ENCODE results near the gene CREB5. TPM values are rescaled to one million over a fixed set of nuclear protein-coding genes. Genes with fewer than 3 reads are reported as not detected.

The CREB5 gene
- total and polyA plus RNA-seq, 9 donors = 0.71 to 15.0 (median 2.7) TPM

DNA sequence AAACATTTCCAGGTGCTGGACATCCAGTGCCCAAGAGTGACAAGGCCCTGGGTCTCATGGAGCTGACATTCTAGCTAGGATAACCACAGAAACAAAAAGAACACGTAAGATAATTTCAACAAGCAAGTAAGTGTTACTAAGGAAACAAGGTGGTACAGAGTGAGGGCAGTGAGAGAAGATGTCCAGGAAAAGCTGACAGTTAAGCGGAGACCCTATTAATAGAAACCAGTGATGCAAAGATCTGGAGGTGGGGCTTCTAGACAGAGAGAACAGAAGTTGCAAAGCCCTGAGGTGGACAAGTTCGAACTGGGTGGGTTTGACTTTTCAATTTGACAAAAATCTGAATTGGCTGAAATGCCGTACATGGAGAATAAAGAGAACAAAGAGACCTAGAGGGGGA, 449.5 kb downstream of the CREB5 start:
- DNase-seq = no peak
- WGBS, 3 donors = 93 to 95% (median 94%) methylated on average over 4 of the region's 4 CpGs
- no peak overlapping the region for H3K4me3 ChIP-seq
- no peaks in the 10 kb centered on the region for H3K9me3 ChIP-seq
- H3K36me3 ChIP-seq = no peaks in the 10 kb centered on the region
- no peak overlapping the region for H3K27ac ChIP-seq
- TF ChIP-seq CTCF (IDR thresholded peaks at IDR 0.05) (no peak), POLR2A (IDR thresholded peaks at IDR 0.05) (no peak), EP300 (IDR thresholded peaks at IDR 0.05) (no peak)
- intact Hi-C loops (cut with DNase I) = loop anchor here in 1 of 4 donors (5.0 kb wide), 1 partner anchor 470 kb away; no protein-coding TSS in a partner anchor
- no peaks in the 10 kb centered on the region for H3K4me1 ChIP-seq (ENCODE audit: insufficient read depth)
- no peaks in the 10 kb centered on the region for H3K27me3 ChIP-seq

DNA sequence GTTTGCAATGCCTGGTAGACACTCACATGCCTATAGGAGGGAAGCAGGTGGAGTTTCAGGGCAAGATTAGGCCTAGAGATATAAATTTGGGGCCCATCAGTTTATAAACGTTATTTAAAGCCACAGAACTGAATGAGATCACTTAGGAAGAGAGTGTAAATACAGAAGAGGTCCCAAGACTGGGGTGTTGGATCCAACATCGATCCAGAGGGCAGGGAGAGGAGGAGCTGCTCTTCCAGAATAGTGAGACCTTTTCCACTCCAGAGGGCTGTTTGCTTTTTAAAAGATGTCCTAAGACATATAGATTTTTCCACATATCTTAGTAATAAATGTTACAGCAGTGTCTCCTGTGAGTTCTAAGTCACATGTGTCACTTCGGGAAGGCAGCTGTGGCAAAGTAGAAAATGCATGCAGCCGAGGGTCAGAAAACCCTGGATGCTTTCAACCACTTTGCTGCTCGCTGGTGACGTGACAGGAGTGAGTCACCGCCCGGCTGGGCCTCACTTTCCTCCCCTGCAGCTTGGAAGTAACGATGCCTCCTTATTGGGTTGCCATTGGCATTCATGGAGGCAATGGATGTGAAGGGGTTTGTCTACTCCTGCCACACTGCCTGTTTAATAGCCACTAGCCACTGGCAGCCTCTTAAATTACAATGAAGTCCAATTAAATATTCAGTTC, 450.4 kb downstream of the CREB5 start:
- H3K36me3 ChIP-seq = no peaks in the 10 kb centered on the region
- no peak overlapping the region for H3K4me3 ChIP-seq
- no peak for DNase-seq
- H3K9me3 ChIP-seq = no peaks in the 10 kb centered on the region
- H3K4me1 ChIP-seq (ENCODE audit: insufficient read depth) = no peaks in the 10 kb centered on the region
- 88 to 89% (median 88%) methylated on average over 9 of the region's 9 CpGs for WGBS, 3 donors
- H3K27ac ChIP-seq = no peak overlapping the region
- no peaks in the 10 kb centered on the region for H3K27me3 ChIP-seq
- no peak for TF ChIP-seq EP300 (IDR thresholded peaks at IDR 0.05)
- TF ChIP-seq CTCF (IDR thresholded peaks at IDR 0.05) = no peak
- TF ChIP-seq POLR2A (IDR thresholded peaks at IDR 0.05) = no peak
- intact Hi-C loops (cut with DNase I) = loop anchor here in 1 of 4 donors (5.0 kb wide), 1 partner anchor 470 kb away; no protein-coding TSS in a partner anchor

DNA sequence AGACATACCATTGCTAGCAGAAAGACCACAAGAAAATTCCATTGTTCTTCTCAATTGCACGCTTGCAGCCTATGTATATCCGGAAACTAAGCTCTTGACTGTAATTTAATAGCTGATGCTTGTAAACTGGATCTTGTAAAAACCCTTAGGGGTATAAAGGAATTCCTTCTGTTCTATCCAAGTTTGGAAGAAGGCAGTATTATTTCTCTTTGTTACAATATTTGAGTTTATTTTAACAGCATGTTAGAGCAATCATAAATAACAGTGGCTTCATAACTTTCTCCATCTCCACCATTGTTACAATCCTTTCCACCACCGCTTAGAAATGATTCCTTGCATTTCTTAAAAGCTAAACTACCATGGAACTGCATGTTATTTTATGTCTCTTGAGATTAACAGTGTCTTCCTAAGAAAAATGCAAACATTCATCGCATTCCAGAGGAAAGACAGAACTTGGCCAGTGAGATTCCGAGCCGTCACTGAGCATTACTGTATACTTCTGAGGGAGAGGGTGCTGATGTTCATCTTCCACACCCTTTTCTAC, 453.4 kb downstream of the CREB5 start:
- Histone ChIP-seq H3K4me1 (ENCODE audit: insufficient read depth) (no peaks in the 10 kb centered on the region), H3K9me3 (no peaks in the 10 kb centered on the region), H3K27me3 (no peaks in the 10 kb centered on the region), H3K27ac (no peak overlapping the region), H3K4me3 (no peak overlapping the region), H3K36me3 (no peaks in the 10 kb centered on the region)
- no peak for TF ChIP-seq CTCF (IDR thresholded peaks at IDR 0.05)
- no peak for TF ChIP-seq POLR2A (IDR thresholded peaks at IDR 0.05)
- no peak for TF ChIP-seq EP300 (IDR thresholded peaks at IDR 0.05)
- intact Hi-C loops (cut with DNase I) = no loop called here
- WGBS, 3 donors = 21 to 30% (median 23%) methylated on average over 6 of the region's 6 CpGs
- no peak for DNase-seq

DNA sequence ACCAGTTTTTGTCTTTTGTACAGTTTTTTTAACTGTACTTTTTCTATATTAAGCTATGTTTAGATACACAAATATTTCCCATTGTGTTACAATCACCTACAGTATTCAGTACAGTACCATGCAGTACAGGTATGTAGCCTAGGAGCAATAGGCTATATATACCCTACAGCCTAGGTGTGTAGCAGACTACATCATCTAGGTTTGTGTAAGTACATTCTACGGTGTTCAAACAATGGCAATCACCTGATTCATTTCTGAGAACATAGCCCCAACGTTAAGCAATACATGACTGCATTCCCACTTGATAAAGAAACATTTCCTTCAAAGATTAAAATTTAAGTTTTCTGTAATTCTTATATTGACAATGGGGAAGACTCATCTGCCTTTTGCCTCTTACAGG, 456.4 kb downstream of the CREB5 start:
- Histone ChIP-seq H3K27me3 (no peaks in the 10 kb centered on the region), H3K36me3 (no peaks in the 10 kb centered on the region), H3K4me1 (ENCODE audit: insufficient read depth) (no peaks in the 10 kb centered on the region), H3K4me3 (no peak overlapping the region), H3K9me3 (no peaks in the 10 kb centered on the region), H3K27ac (no peak overlapping the region)
- no peak for DNase-seq
- intact Hi-C loops (cut with DNase I) = no loop called here
- no peak for TF ChIP-seq EP300 (IDR thresholded peaks at IDR 0.05)
- TF ChIP-seq CTCF (IDR thresholded peaks at IDR 0.05) = no peak
- TF ChIP-seq POLR2A (IDR thresholded peaks at IDR 0.05) = no peak
- 88 to 92% (median 89%) methylated on average over 2 of the region's 2 CpGs for WGBS, 3 donors

All from ovary (tissue), 9 donors.